ENCODE results near the gene ZFHX3. TPM values are rescaled to one million over a fixed set of nuclear protein-coding genes. Genes with fewer than 3 reads are reported as not detected.

Gene ZFHX3
- total and polyA plus RNA-seq, 2 donors from 2014 or later, result 2.3 to 29.3 TPM

- intact Hi-C loops (cut with DNase I), result no loop called here
- Histone ChIP-seq H3K9ac (ENCODE audit: low read length in 3 of 3) (no peak overlapping the region), H3K4me1 (ENCODE audit: control insufficient read depth in 2 of 3, insufficient read depth in 2 of 3, low read depth in 1 of 3, low read length in 3 of 3) (no peaks in the 10 kb centered on the region), H3K9me3 (ENCODE audit: control insufficient read depth in 2 of 3, insufficient read depth in 1 of 3, low read length in 3 of 3) (peaks cover 0 to 7% (median 0%) of the 10 kb centered on the region in 3 donors), H3K4me3 (ENCODE audit: low read length in 3 of 3) (no peak overlapping the region), H3K36me3 (ENCODE audit: control insufficient read depth in 2 of 3, insufficient read depth in 3 of 3, low read length in 3 of 3) (no peaks in the 10 kb centered on the region), H3K27ac (ENCODE audit: low read depth in 2 of 2, low read length in 2 of 2) (no peak overlapping the region), H3K27me3 (ENCODE audit: control insufficient read depth, insufficient read depth, low read length) (no peaks in the 10 kb centered on the region)
- no peak for DNase-seq
- no peak for FAIRE-seq
- no peak for TF ChIP-seq CTCF (IDR thresholded peaks at IDR 0.05; ENCODE audit: borderline replicate concordance, extremely low read depth, insufficient read depth)
These were observed 294.0 kb downstream of the ZFHX3 start for GRCh38 chr16:72753881-72754280.

GRCh38 chr16:72752004-72752695 is 295.8 kb downstream of the ZFHX3 start:
- FAIRE-seq (no peak), DNase-seq (no peak)
- H3K9ac ChIP-seq (ENCODE audit: low read length in 3 of 3), result no peak overlapping the region
- no peaks in the 10 kb centered on the region for H3K27me3 ChIP-seq (ENCODE audit: control insufficient read depth, insufficient read depth, low read length)
- no peak overlapping the region for H3K27ac ChIP-seq (ENCODE audit: low read depth in 2 of 2, low read length in 2 of 2)
- no peaks in the 10 kb centered on the region for H3K4me1 ChIP-seq (ENCODE audit: control insufficient read depth in 2 of 3, insufficient read depth in 2 of 3, low read depth in 1 of 3, low read length in 3 of 3)
- intact Hi-C loops (cut with DNase I), result no loop called here
- H3K36me3 ChIP-seq (ENCODE audit: control insufficient read depth in 2 of 3, insufficient read depth in 3 of 3, low read length in 3 of 3), result no peaks in the 10 kb centered on the region
- H3K4me3 ChIP-seq (ENCODE audit: low read length in 3 of 3), result no peak overlapping the region
- no peak for TF ChIP-seq CTCF (IDR thresholded peaks at IDR 0.05; ENCODE audit: borderline replicate concordance, extremely low read depth, insufficient read depth)
- peaks cover 0 to 3% (median 0%) of the 10 kb centered on the region in 3 donors for H3K9me3 ChIP-seq (ENCODE audit: control insufficient read depth in 2 of 3, insufficient read depth in 1 of 3, low read length in 3 of 3)

- H3K9me3 ChIP-seq (ENCODE audit: control insufficient read depth in 2 of 3, insufficient read depth in 1 of 3, low read length in 3 of 3), result peaks cover 0 to 2% (median 0%) of the 10 kb centered on the region in 3 donors
- H3K9ac ChIP-seq (ENCODE audit: low read length in 3 of 3), result no peak overlapping the region
- H3K36me3 ChIP-seq (ENCODE audit: control insufficient read depth in 2 of 3, insufficient read depth in 3 of 3, low read length in 3 of 3), result no peaks in the 10 kb centered on the region
- H3K27ac ChIP-seq (ENCODE audit: low read depth in 2 of 2, low read length in 2 of 2), result no peak overlapping the region
- DNase-seq, result no peak
- no peak for FAIRE-seq
- TF ChIP-seq CTCF (IDR thresholded peaks at IDR 0.05; ENCODE audit: borderline replicate concordance, extremely low read depth, insufficient read depth), result no peak
- H3K4me3 ChIP-seq (ENCODE audit: low read length in 3 of 3), result no peak overlapping the region
- no peaks in the 10 kb centered on the region for H3K4me1 ChIP-seq (ENCODE audit: control insufficient read depth in 2 of 3, insufficient read depth in 2 of 3, low read depth in 1 of 3, low read length in 3 of 3)
- no peaks in the 10 kb centered on the region for H3K27me3 ChIP-seq (ENCODE audit: control insufficient read depth, insufficient read depth, low read length)
- intact Hi-C loops (cut with DNase I), result no loop called here
These were observed 296.9 kb downstream of the ZFHX3 start for GRCh38 chr16:72751076-72751475.

GRCh38 chr16:72749091-72749490 is 298.8 kb downstream of the ZFHX3 start:
- Histone ChIP-seq H3K9me3 (ENCODE audit: control insufficient read depth in 2 of 3, insufficient read depth in 1 of 3, low read length in 3 of 3) (no peaks in the 10 kb centered on the region), H3K36me3 (ENCODE audit: control insufficient read depth in 2 of 3, insufficient read depth in 3 of 3, low read length in 3 of 3) (no peaks in the 10 kb centered on the region), H3K9ac (ENCODE audit: low read length in 3 of 3) (no peak overlapping the region), H3K27ac (ENCODE audit: low read depth in 2 of 2, low read length in 2 of 2) (no peak overlapping the region), H3K27me3 (ENCODE audit: control insufficient read depth, insufficient read depth, low read length) (no peaks in the 10 kb centered on the region), H3K4me1 (ENCODE audit: control insufficient read depth in 2 of 3, insufficient read depth in 2 of 3, low read depth in 1 of 3, low read length in 3 of 3) (no peaks in the 10 kb centered on the region), H3K4me3 (ENCODE audit: low read length in 3 of 3) (no peak overlapping the region)
- DNase-seq, result no peak
- intact Hi-C loops (cut with DNase I), result no loop called here
- no peak for FAIRE-seq
- TF ChIP-seq CTCF (IDR thresholded peaks at IDR 0.05; ENCODE audit: borderline replicate concordance, extremely low read depth, insufficient read depth), result no peak

Data from kidney (tissue), 14 donors.